GM21717 (cell line): ENCODE measurements around the gene DPP10.
"Not testable (repeated sequence)": the region's sequence is repeated elsewhere in the genome, so short reads cannot be mapped to it uniquely, and the experiment has no call there.

Experiments
- ATAC-seq: cut with Tn5 transposase; IDR thresholded peaks from one replicate; pipeline ENCODE4 v1.9.1; 2021; ENCODE audit warnings: mild to moderate bottlenecking, moderate library complexity; ENCODE audit not compliant: unreplicated experiment

Gene DPP10

GRCh38 chr2:114499101-114499500, 56.7 kb downstream of the DPP10 start:
- no peak for ATAC-seq

GRCh38 chr2:114507744-114508143, 65.3 kb downstream of the DPP10 start:
- ATAC-seq, result no peak

GRCh38 chr2:114515882-114516281, 73.4 kb downstream of the DPP10 start:
- ATAC-seq, result no peak

GRCh38 chr2:114517580-114517979, 75.1 kb downstream of the DPP10 start:
- no peak for ATAC-seq

GRCh38 chr2:114518738-114519137, 76.3 kb downstream of the DPP10 start:
- no peak for ATAC-seq

GRCh38 chr2:114522612-114523011, 80.2 kb downstream of the DPP10 start:
- ATAC-seq, result not testable (repeated sequence)

- no peak for ATAC-seq
These were observed 83.5 kb downstream of the DPP10 start for GRCh38 chr2:114525955-114526354.

GRCh38 chr2:114526841-114527240, 84.4 kb downstream of the DPP10 start:
- no peak for ATAC-seq

- no peak for ATAC-seq
These were observed 85.0 kb downstream of the DPP10 start for GRCh38 chr2:114527330-114527983.

- ATAC-seq, result no peak
These were observed 92.0 kb downstream of the DPP10 start for GRCh38 chr2:114534116-114535084.

- no peak for ATAC-seq
These were observed 95.3 kb downstream of the DPP10 start for GRCh38 chr2:114537777-114538176.

GRCh38 chr2:114542695-114543094, 100.3 kb downstream of the DPP10 start:
- ATAC-seq, result no peak

GRCh38 chr2:114543236-114543766, 100.9 kb downstream of the DPP10 start:
- ATAC-seq, result no peak

GRCh38 chr2:114545052-114545451, 102.6 kb downstream of the DPP10 start:
- no peak for ATAC-seq

- ATAC-seq, result no peak
These were observed 104.1 kb downstream of the DPP10 start for GRCh38 chr2:114546531-114546930.

- no peak for ATAC-seq
These were observed 105.7 kb downstream of the DPP10 start for GRCh38 chr2:114548151-114548550.

- ATAC-seq, result no peak
These were observed 107.9 kb downstream of the DPP10 start for GRCh38 chr2:114550364-114550763.

GRCh38 chr2:114550895-114551793, 108.7 kb downstream of the DPP10 start:
- ATAC-seq, result no peak

- ATAC-seq, result no peak
These were observed 110.6 kb downstream of the DPP10 start for GRCh38 chr2:114553027-114553426.

GRCh38 chr2:114569166-114569565, 126.7 kb downstream of the DPP10 start:
- ATAC-seq, result no peak

- no peak for ATAC-seq
These were observed 135.2 kb downstream of the DPP10 start for GRCh38 chr2:114577657-114578056.
